ENCODE measurements around the gene TMEM175. TPM values are rescaled to one million over a fixed set of nuclear protein-coding genes. Genes with fewer than 3 reads are reported as not detected.

The TMEM175 gene
- total RNA-seq, 1 donor from 2014 or later: 56.5 TPM

DNA sequence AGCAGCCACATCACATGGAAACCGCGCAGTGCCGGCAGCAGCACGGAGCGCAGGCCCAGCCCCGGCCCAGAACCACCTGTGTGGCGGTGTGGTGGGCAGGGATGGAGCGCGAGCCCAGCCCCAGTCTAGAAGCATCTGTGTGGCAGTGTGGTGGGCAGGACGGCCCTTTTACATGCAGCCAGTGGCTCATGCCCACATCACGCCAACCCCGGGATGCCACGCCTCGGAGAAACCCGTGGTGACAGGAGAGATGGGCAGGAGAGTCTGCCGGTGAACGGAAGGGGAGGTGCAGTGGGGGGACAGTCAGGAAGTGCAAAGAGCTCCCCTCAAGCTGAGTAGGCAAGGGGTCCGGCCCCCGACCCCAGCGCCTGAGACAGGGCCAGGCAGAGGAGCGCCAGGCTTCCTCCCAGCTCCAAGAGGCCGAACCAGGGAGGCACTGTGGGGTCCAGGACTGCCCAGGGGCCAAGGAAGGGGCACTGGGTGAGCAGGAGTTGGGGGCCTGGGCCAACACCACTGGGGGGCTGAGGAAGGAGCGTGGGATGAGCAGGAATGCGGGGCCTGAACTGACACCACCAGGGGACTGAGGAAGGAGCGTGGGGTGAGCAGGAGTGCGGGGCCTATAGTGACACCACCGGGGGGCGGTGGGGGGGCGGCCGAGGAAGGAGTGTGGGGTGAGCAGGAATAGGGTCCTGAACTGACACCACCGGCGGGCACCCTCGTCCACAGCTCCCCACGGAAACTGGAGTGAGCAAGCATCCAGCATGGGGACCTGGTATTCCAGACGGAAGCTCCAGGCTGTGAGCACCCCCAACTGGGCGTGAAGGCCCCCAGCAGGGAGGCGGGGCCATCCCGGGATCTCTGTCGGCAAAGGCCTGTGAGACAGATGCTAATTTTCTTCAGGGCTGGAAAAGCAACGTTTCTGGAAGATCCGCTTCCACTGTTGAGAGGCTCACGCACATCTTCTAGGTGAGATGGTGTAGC is 28.9 kb upstream of the TMEM175 start:
- peaks cover 0 to 19% of the 10 kb centered on the region in 2 donors for H3K36me3 ChIP-seq

DNA sequence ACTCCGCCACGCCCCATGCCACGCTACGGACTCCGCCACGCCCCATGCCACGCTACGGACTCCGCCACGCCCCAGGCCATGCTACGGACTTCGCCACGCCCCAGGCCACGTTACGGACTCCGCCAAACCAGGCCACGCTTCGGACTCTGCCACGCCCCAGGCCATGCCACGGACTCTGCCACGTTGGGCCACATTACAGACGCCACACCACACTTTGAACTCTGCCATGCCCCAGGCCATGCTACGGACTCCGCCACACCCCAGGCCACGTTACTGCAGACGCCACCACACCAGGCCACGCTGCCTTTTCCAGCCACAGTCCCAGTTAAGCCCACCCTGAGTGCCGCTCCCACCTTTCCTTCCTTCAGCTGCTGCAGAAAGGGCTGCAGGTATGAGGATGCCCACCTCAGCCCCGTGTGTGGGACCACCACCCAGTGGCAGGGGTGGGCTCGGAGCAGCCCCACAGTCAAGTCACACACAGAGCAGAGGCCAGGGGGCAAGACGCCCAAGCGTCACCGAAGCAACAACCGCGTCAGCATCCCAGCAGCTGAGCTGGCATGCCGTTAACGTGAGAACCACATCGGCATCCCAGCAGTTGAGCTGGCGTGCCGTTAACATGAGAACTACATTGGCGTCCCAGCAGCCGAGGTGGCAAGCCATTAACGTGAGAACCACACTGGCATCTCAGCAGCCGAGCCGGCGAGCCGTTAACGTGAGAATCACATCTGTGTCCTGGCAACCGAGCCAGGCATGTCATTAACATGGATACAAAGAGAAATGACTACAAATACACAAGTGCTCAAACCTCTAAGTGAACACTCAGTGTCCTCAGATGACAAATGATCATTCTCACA is 26.5 kb upstream of the TMEM175 start:
- H3K4me1 ChIP-seq: no peaks in the 10 kb centered on the region
- H3K9me3 ChIP-seq: no peaks in the 10 kb centered on the region
- no peak overlapping the region for H3K27ac ChIP-seq
- no peaks in the 10 kb centered on the region for H3K27me3 ChIP-seq
- TF ChIP-seq POLR2A (IDR thresholded peaks at IDR 0.05) (no peak), POLR2AphosphoS5 (IDR thresholded peaks at IDR 0.05; ENCODE audit: insufficient read depth in 1 of 2, low read depth in 1 of 2) (no peak)
- TF ChIP-seq, protein P1, sequence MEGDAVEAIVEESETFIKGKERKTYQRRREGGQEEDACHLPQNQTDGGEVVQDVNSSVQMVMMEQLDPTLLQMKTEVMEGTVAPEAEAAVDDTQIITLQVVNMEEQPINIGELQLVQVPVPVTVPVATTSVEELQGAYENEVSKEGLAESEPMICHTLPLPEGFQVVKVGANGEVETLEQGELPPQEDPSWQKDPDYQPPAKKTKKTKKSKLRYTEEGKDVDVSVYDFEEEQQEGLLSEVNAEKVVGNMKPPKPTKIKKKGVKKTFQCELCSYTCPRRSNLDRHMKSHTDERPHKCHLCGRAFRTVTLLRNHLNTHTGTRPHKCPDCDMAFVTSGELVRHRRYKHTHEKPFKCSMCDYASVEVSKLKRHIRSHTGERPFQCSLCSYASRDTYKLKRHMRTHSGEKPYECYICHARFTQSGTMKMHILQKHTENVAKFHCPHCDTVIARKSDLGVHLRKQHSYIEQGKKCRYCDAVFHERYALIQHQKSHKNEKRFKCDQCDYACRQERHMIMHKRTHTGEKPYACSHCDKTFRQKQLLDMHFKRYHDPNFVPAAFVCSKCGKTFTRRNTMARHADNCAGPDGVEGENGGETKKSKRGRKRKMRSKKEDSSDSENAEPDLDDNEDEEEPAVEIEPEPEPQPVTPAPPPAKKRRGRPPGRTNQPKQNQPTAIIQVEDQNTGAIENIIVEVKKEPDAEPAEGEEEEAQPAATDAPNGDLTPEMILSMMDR (IDR thresholded peaks at IDR 0.05): no peak
- intact Hi-C loops (cut with DNase I): no loop called here
- peaks cover 0 to 36% of the 10 kb centered on the region in 2 donors for H3K36me3 ChIP-seq
- DNase-seq (ENCODE audit: extremely low spot score in 2 of 2): no peak
- H3K4me3 ChIP-seq: no peak overlapping the region

More for the DNA sequence above, 28.9 kb upstream of the TMEM175 start:
- intact Hi-C loops (cut with DNase I): no loop called here
- Histone ChIP-seq H3K27me3 (no peaks in the 10 kb centered on the region), H3K4me1 (no peaks in the 10 kb centered on the region), H3K4me3 (no peak overlapping the region), H3K27ac (no peak overlapping the region), H3K9me3 (no peaks in the 10 kb centered on the region)
- DNase-seq (ENCODE audit: extremely low spot score in 2 of 2): no peak
- TF ChIP-seq POLR2AphosphoS5 (IDR thresholded peaks at IDR 0.05; ENCODE audit: insufficient read depth in 1 of 2, low read depth in 1 of 2) (no peak), POLR2A (IDR thresholded peaks at IDR 0.05) (no peak)
- TF ChIP-seq, protein P1 (IDR thresholded peaks at IDR 0.05): no peak

DNA sequence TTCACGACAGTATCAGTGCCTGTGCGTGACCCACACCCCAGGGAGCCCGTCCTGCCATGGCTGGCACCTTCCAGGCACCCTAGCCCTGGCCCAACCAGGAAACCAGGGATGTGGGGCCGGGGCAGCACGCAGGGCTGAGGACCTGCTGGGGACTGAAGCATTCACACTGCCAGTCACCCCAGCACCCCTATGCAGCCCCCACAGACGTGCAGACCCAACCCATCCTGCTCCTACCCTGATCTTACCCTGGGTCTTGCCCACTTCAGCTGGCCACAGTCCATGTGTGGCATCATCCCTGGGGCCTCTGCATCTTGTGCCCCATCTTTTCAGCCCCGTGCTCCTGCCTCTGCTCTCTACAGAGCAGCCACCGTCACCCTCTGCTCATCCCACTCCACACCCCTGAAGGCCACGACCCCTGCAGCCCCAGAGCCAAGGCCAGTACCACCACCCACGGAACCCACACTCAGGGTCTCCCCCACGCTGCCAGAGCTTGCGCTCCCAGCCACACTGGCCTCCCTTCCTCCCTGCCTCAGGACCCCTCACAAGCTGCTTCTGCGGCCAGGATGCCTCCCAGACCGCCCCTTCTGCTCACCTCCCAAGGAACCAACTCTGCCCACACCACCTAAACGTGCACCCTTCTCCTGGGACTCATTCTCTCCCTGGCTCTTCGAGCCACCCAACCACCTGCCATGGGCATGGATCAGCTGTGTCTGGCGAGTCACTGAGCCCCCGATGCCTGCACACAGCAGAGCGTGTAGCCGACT is 25.7 kb upstream of the TMEM175 start:
- no peak for DNase-seq (ENCODE audit: extremely low spot score in 2 of 2)
- Histone ChIP-seq H3K36me3 (peaks cover 0 to 44% of the 10 kb centered on the region in 2 donors), H3K9me3 (no peaks in the 10 kb centered on the region), H3K27me3 (no peaks in the 10 kb centered on the region), H3K4me1 (no peaks in the 10 kb centered on the region), H3K4me3 (no peak overlapping the region), H3K27ac (no peak overlapping the region)
- TF ChIP-seq POLR2AphosphoS5 (IDR thresholded peaks at IDR 0.05; ENCODE audit: insufficient read depth in 1 of 2, low read depth in 1 of 2) (no peak), POLR2A (IDR thresholded peaks at IDR 0.05) (no peak)
- TF ChIP-seq, protein P1 (IDR thresholded peaks at IDR 0.05): no peak
- intact Hi-C loops (cut with DNase I): no loop called here

DNA sequence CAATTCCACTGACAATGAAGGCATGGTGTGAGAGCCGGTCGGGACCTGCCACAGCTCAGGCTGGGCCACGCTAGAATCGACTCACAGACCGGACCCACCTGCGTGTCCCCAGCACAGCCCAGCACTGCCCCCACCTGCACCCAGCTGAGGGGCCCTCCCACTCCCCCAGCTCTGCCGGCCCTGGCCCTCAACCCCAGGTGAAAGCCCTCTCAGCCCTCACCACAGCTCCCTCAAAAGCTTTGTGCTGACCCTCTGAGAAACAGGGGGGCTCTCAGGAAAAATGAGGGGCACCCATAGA is 25.2 kb upstream of the TMEM175 start:
- H3K36me3 ChIP-seq: peaks cover 0 to 50% of the 10 kb centered on the region in 2 donors
- no peak for DNase-seq (ENCODE audit: extremely low spot score in 2 of 2)
- no peak overlapping the region for H3K27ac ChIP-seq
- no peaks in the 10 kb centered on the region for H3K4me1 ChIP-seq
- TF ChIP-seq POLR2A (IDR thresholded peaks at IDR 0.05) (no peak), POLR2AphosphoS5 (IDR thresholded peaks at IDR 0.05; ENCODE audit: insufficient read depth in 1 of 2, low read depth in 1 of 2) (no peak)
- TF ChIP-seq, protein P1 (IDR thresholded peaks at IDR 0.05): no peak
- H3K9me3 ChIP-seq: no peaks in the 10 kb centered on the region
- H3K27me3 ChIP-seq: no peaks in the 10 kb centered on the region
- H3K4me3 ChIP-seq: no peak overlapping the region
- intact Hi-C loops (cut with DNase I): no loop called here

Measured in vagina (tissue), 2 donors.